ENCODE data around the gene ACTA2.

DNA sequence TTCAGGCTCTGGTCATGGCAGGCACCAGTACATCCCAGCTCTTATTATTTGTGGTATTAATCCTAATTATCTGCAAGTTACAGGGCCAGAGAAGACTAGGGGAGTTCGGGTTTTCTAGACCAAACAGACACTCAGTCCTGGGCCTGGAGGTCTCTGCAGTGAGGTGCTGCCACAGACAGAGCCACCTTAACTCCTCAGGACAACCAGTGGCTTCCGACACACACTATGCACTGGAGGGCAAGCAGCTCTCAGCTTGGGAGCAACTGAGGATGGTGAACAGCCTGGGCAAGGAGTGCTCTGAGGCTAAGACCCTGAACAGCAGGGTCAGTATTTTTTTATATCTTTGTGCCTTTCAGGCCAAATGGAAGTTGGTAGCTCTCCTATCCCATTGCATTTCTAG is 19.0 kb downstream of the ACTA2 start:
- TF ChIP-seq, protein P1, sequence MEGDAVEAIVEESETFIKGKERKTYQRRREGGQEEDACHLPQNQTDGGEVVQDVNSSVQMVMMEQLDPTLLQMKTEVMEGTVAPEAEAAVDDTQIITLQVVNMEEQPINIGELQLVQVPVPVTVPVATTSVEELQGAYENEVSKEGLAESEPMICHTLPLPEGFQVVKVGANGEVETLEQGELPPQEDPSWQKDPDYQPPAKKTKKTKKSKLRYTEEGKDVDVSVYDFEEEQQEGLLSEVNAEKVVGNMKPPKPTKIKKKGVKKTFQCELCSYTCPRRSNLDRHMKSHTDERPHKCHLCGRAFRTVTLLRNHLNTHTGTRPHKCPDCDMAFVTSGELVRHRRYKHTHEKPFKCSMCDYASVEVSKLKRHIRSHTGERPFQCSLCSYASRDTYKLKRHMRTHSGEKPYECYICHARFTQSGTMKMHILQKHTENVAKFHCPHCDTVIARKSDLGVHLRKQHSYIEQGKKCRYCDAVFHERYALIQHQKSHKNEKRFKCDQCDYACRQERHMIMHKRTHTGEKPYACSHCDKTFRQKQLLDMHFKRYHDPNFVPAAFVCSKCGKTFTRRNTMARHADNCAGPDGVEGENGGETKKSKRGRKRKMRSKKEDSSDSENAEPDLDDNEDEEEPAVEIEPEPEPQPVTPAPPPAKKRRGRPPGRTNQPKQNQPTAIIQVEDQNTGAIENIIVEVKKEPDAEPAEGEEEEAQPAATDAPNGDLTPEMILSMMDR (conservative IDR thresholded peaks at IDR 0.05) = no peak
- no peak for TF ChIP-seq ZFX (IDR thresholded peaks at IDR 0.05)

Measured in C4-2B (cell line).